ENCODE results near the gene AMIGO1. TPM values are rescaled to one million over a fixed set of nuclear protein-coding genes. Genes with fewer than 3 reads are reported as not detected.

The AMIGO1 gene
- polyA plus RNA-seq, 1 donor = 2.0 TPM

DNA sequence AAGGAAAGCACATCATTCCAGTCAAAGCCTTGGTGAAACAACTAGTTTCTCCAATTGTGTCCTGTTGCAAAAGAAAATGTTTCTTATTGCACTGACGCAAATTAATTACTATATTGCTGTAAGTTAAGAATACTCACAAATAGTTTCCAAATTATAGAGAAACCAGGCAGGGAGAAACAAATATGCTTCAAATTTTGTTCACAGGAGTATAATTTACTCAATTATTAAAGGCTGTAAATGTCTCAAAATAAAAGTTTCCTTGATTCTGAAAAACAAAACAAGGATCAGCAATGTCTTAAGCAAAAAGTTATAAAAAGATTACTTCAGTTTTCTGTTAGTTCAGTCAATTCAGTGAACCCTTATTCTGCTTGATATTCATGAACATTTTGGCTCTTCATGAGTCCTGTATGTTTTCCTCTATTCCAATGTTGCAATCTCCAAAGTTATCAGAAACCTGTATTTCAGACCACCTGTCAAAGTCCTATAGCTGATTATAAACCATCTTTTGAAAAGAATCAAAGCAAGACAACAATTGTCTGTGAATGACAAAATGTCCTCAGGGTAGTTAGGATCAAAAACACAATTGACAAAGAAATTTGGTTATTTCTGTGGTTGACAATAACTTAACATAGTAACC is 54.9 kb downstream of the AMIGO1 start:
- no CpG with 5 or more reads among the region's 1 CpG for WGBS (ENCODE audit: insufficient coverage, low lambda C conversion rate)
- no peaks in the 10 kb centered on the region for H3K9me3 ChIP-seq (ENCODE audit: control insufficient read depth, low read depth, low read length)
- peaks cover 8% of the 10 kb centered on the region for H3K27me3 ChIP-seq (ENCODE audit: control insufficient read depth, insufficient read depth, low read length)
- H3K4me1 ChIP-seq (ENCODE audit: control insufficient read depth, insufficient read depth, low read length) = no peaks in the 10 kb centered on the region
- no peak overlapping the region for H3K27ac ChIP-seq (ENCODE audit: low read length)
- no peak overlapping the region for H3K4me3 ChIP-seq (ENCODE audit: low read length)
- DNase-seq = no peak
- no peaks in the 10 kb centered on the region for H3K36me3 ChIP-seq (ENCODE audit: control insufficient read depth, insufficient read depth, low read length)

Other genes with a start within 250 kb of the AMIGO1 start
- gene PSRC1, start 226.6 kb downstream of the AMIGO1 start, polyA plus RNA-seq = 12.9 TPM
- gene MYBPHL, start 202.7 kb downstream of the AMIGO1 start, polyA plus RNA-seq = 13.8 TPM
- gene SORT1, start 111.8 kb downstream of the AMIGO1 start, polyA plus RNA-seq = 41.7 TPM
- 94.1 TPM for gene PSMA5, start 83.3 kb downstream of the AMIGO1 start, polyA plus RNA-seq
- gene SYPL2, start 43.2 kb downstream of the AMIGO1 start, polyA plus RNA-seq = 0.60 TPM
- 6.1 TPM for gene ATXN7L2, start 25.8 kb downstream of the AMIGO1 start, polyA plus RNA-seq
- 7.2 TPM for gene CYB561D1, start 15.6 kb downstream of the AMIGO1 start, polyA plus RNA-seq
- gene GPR61, start 30.1 kb upstream of the AMIGO1 start, polyA plus RNA-seq = 0.93 TPM
- gene GNAI3, start 38.9 kb upstream of the AMIGO1 start, polyA plus RNA-seq = 7.5 TPM
- not detected for gene GNAT2, start 109.9 kb upstream of the AMIGO1 start, polyA plus RNA-seq
- gene AMPD2, start 110.1 kb upstream of the AMIGO1 start, polyA plus RNA-seq = 61.2 TPM
- 68.4 TPM for gene GSTM4, start 146.4 kb upstream of the AMIGO1 start, polyA plus RNA-seq
- gene GSTM2, start 158.3 kb upstream of the AMIGO1 start, polyA plus RNA-seq = 197 TPM
- 1.1 TPM for gene GSTM1, start 178.1 kb upstream of the AMIGO1 start, polyA plus RNA-seq
- gene GSTM5, start 202.5 kb upstream of the AMIGO1 start, polyA plus RNA-seq = 7.2 TPM
- gene GSTM3, start 231.3 kb upstream of the AMIGO1 start, polyA plus RNA-seq = 132 TPM

Data from large intestine (tissue), 3 donors.